ENCODE data around the gene ATP2B2.

DNA sequence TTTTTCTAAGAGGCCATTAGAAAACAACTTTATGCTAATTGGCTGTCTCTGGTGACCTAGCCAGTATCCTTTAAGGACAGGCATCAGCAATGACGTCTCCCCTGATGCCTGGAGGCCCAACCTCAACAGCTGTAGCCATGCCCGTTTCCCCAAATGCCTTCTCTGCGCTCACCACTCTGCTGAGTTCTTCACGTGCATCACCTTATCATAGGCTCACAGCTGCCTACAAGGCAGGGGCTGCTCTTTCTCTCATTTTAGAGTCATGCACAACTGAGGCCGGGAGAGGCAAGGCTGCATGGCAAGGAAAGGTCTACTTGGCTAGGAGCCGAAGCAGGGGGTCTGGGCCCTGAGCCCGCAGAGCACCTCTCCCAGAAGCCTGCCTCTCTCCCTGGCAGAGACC is 140.6 kb downstream of the ATP2B2 start:
- TF ChIP-seq EP300 (IDR thresholded peaks at IDR 0.05; ENCODE audit: low read depth) = no peak
- TF ChIP-seq, protein P1, sequence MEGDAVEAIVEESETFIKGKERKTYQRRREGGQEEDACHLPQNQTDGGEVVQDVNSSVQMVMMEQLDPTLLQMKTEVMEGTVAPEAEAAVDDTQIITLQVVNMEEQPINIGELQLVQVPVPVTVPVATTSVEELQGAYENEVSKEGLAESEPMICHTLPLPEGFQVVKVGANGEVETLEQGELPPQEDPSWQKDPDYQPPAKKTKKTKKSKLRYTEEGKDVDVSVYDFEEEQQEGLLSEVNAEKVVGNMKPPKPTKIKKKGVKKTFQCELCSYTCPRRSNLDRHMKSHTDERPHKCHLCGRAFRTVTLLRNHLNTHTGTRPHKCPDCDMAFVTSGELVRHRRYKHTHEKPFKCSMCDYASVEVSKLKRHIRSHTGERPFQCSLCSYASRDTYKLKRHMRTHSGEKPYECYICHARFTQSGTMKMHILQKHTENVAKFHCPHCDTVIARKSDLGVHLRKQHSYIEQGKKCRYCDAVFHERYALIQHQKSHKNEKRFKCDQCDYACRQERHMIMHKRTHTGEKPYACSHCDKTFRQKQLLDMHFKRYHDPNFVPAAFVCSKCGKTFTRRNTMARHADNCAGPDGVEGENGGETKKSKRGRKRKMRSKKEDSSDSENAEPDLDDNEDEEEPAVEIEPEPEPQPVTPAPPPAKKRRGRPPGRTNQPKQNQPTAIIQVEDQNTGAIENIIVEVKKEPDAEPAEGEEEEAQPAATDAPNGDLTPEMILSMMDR (IDR thresholded peaks at IDR 0.05) = no peak

Data from transverse colon (tissue), 3 donors.